H1 (cell line): ENCODE data around the gene ZMYND12. TPM values are rescaled to one million over a fixed set of nuclear protein-coding genes. Genes with fewer than 3 reads are reported as not detected.
"Not testable (repeated sequence)": the region's sequence is repeated elsewhere in the genome, so short reads cannot be mapped to it uniquely, and the experiment has no call there.

ENCODE experiments used
- CTCF ChIA-PET: fragments of 300-600 bp; sonication (Branson Sonifier 250); formaldehyde crosslinking; loops from one replicate; lab custom pipeline; 2021; ENCODE audit not compliant: partially characterized antibody; lab: Charles Lee
- POLR2A ChIA-PET: fragments of 300-600 bp; sonication (Branson Sonifier 250); formaldehyde crosslinking; loops from one replicate; lab custom pipeline; 2021; ENCODE audit warnings: inconsistent platforms; ENCODE audit not compliant: partially characterized antibody; lab: Charles Lee
- DNase-seq, 2 experiments: peaks; one replicate each; pipeline versions ENCODE4 v3.0.0 to v3.0.0-alpha.2; 2010 to 2022; ENCODE audit warnings: low spot score in 2 of 2, low read depth in 1 of 2, mixed read lengths in 1 of 2
- FAIRE-seq: peaks from 2 replicates; lab custom pipeline; 2011; peaks lifted over from hg19 to GRCh38; lab: Jason Lieb, UNC
- H2AFZ ChIP-seq: 2 replicates; pipeline ENCODE4 v1.8.1; 2012; ENCODE audit warnings: low read length, inconsistent platforms
- H2AK5ac ChIP-seq: 2 replicates; pipeline ENCODE4 v1.6.1; 2013; ENCODE audit warnings: low read depth, low read length
- H2BK120ac ChIP-seq: replicated peaks from 2 replicates; pipeline ENCODE3; 2013; ENCODE audit warnings: low read depth, low read length, inconsistent platforms
- H2BK12ac ChIP-seq: 2 replicates; pipeline ENCODE4 v1.6.1; 2013; ENCODE audit warnings: low read depth, low read length
- H2BK15ac ChIP-seq: 2 replicates; pipeline ENCODE4 v1.6.1; 2013; ENCODE audit warnings: low read length
- H2BK20ac ChIP-seq: 2 replicates; pipeline ENCODE4 v1.6.1; 2013; ENCODE audit warnings: low read length
- H2BK5ac ChIP-seq: 2 replicates; pipeline ENCODE4 v1.6.1; 2013; ENCODE audit warnings: low read depth, low read length
- H3K14ac ChIP-seq: 2 replicates; pipeline ENCODE4 v1.6.1; 2013; ENCODE audit warnings: inconsistent platforms; ENCODE audit not compliant: insufficient read length
- H3K18ac ChIP-seq: 2 replicates; pipeline ENCODE4 v1.6.1; 2013; ENCODE audit warnings: low read length; ENCODE audit errors: extremely low read depth
- H3K23ac ChIP-seq: 2 replicates; pipeline ENCODE4 v1.6.1; 2013; ENCODE audit warnings: inconsistent platforms; ENCODE audit not compliant: insufficient read length
- H3K23me2 ChIP-seq: 2 replicates; pipeline ENCODE4 v1.6.1; 2013; ENCODE audit warnings: low read depth, low read length
- H3K27ac ChIP-seq: 2 replicates; pipeline ENCODE4 v1.6.1; 2011; ENCODE audit warnings: low read depth, low read length, inconsistent platforms
- H3K27me3 ChIP-seq, 4 experiments: replicated peaks in 1 of 4; 1 replicate in 1 of 4; 2 replicates in 3 of 4; pipeline versions ENCODE4 v1.6.1 to v1.8.1; 2011 to 2013; ENCODE audit warnings: low read length in 3 of 4, mild to moderate bottlenecking in 3 of 4, inconsistent platforms in 2 of 4, mixed read lengths in 2 of 4, moderate library complexity in 1 of 4; ENCODE audit not compliant: control insufficient read depth in 3 of 4, insufficient read depth in 3 of 4; ENCODE audit errors: extremely low read depth in 1 of 4
- H3K36me3 ChIP-seq, 4 experiments: 2 replicates each; pipeline versions ENCODE4 v1.6.1 to v1.8.1; 2011 to 2013; ENCODE audit warnings: mild to moderate bottlenecking in 4 of 4, low read length in 3 of 4, moderate library complexity in 2 of 4, control low read depth in 1 of 4, inconsistent platforms in 1 of 4; ENCODE audit not compliant: insufficient read depth in 4 of 4, control insufficient read depth in 2 of 4
- H3K4ac ChIP-seq: replicated peaks from 2 replicates; pipeline ENCODE3; 2013; ENCODE audit warnings: low read length, low read depth, mixed read lengths, inconsistent platforms; ENCODE audit not compliant: insufficient read length
- H3K4me1 ChIP-seq, 4 experiments: replicated peaks in 1 of 4; 1 replicate in 1 of 4; 2 replicates in 3 of 4; pipeline versions ENCODE4 v1.6.1 to v1.8.1; 2011 to 2013; ENCODE audit warnings: low read length in 3 of 4, inconsistent platforms in 2 of 4, mixed read lengths in 1 of 4; ENCODE audit not compliant: insufficient read depth in 4 of 4, control insufficient read depth in 3 of 4
- H3K4me2 ChIP-seq, 2 experiments: 2 replicates each; pipeline versions ENCODE4 v1.6.1 to v1.8.1; 2011 to 2013; ENCODE audit warnings: low read depth in 2 of 2, low read length in 2 of 2, control low read depth in 1 of 2, inconsistent platforms in 1 of 2, mild to moderate bottlenecking in 1 of 2; ENCODE audit not compliant: insufficient read depth in 1 of 2
- H3K4me3 ChIP-seq, 4 experiments: fragments of 200-600, 300-600 bp in 1 of 4; sonication (generic), shearing (Covaris generic), sonication (Bioruptor Twin) in 1 of 4; 2 replicates each; pipeline versions ENCODE4 v1.5.1 to v1.8.1; 2011 to 2016; ENCODE audit warnings: low read length in 4 of 4, low read depth in 3 of 4, control low read depth in 2 of 4, inconsistent platforms in 2 of 4, mild to moderate bottlenecking in 2 of 4, mixed read lengths in 1 of 4, moderate library complexity in 1 of 4; ENCODE audit not compliant: insufficient read depth in 2 of 4; ENCODE audit errors: extremely low read depth in 1 of 4
- H3K56ac ChIP-seq: replicated peaks from 2 replicates; pipeline ENCODE3; 2013; ENCODE audit warnings: low read depth, mild to moderate bottlenecking, mixed read lengths, low read length, inconsistent platforms; ENCODE audit not compliant: insufficient read length
- H3K79me1 ChIP-seq: 2 replicates; pipeline ENCODE4 v1.6.1; 2013; ENCODE audit warnings: low read depth, low read length, control low read depth
- H3K79me2 ChIP-seq, 2 experiments: 2 replicates each; pipeline versions ENCODE4 v1.6.1 to v1.8.1; 2012 to 2013; ENCODE audit warnings: low read length in 2 of 2, mild to moderate bottlenecking in 2 of 2, inconsistent platforms in 1 of 2; ENCODE audit not compliant: insufficient read depth in 2 of 2, control insufficient read depth in 1 of 2
- H3K9ac ChIP-seq, 4 experiments: replicated peaks in 1 of 4; 1 replicate in 1 of 4; 2 replicates in 3 of 4; pipeline versions ENCODE4 v1.6.1 to v1.8.1; 2011 to 2013; ENCODE audit warnings: low read depth in 3 of 4, low read length in 3 of 4, control low read depth in 2 of 4, mild to moderate bottlenecking in 2 of 4, moderate library complexity in 2 of 4, inconsistent platforms in 1 of 4; ENCODE audit errors: extremely low read depth in 1 of 4
- H3K9me3 ChIP-seq, 2 experiments: 2 replicates each; pipeline versions ENCODE4 v1.6.1 to v1.8.1; 2012 to 2013; ENCODE audit warnings: mild to moderate bottlenecking in 2 of 2, moderate library complexity in 2 of 2, control low read depth in 1 of 2, inconsistent platforms in 1 of 2, low read depth in 1 of 2, low read length in 1 of 2, mixed read lengths in 1 of 2; ENCODE audit not compliant: insufficient read depth in 2 of 2
- H4K20me1 ChIP-seq, 2 experiments: replicated peaks in 1 of 2; 2 replicates each; pipeline versions ENCODE3 to v1.8.1; 2011 to 2013; ENCODE audit warnings: inconsistent platforms in 2 of 2, low read length in 2 of 2, mild to moderate bottlenecking in 1 of 2; ENCODE audit not compliant: insufficient read depth in 2 of 2, control insufficient read depth in 1 of 2
- H4K5ac ChIP-seq: 2 replicates; pipeline ENCODE4 v1.6.1; 2013; ENCODE audit warnings: low read length, low read depth, mixed read lengths, inconsistent platforms; ENCODE audit not compliant: insufficient read length
- H4K8ac ChIP-seq: 2 replicates; pipeline ENCODE4 v1.8.0; 2013; ENCODE audit warnings: mild to moderate bottlenecking, moderate library complexity, low read length, inconsistent platforms; ENCODE audit not compliant: insufficient read depth; ENCODE audit errors: extremely low read depth
- H4K91ac ChIP-seq: replicated peaks from 2 replicates; pipeline ENCODE3; 2013; ENCODE audit warnings: low read length, mixed read lengths, inconsistent platforms; ENCODE audit not compliant: insufficient read length
- WGBS, 2 experiments: shearing (Covaris generic) in 1 of 2; methylation state at CpG; one replicate each; pipeline versions ENCODE4 v1.1.6 to v1.1.7; 2013 to 2015; ENCODE audit warnings: low lambda C conversion rate in 2 of 2, mixed read lengths in 2 of 2, inconsistent platforms in 1 of 2, low coverage in 1 of 2, missing lambda C conversion rate in 1 of 2; ENCODE audit not compliant: insufficient replicate concordance in 2 of 2, insufficient coverage in 1 of 2, insufficient read length in 1 of 2; ENCODE audit errors: extremely low coverage in 1 of 2, missing lambda C conversion rate in 1 of 2; 5-methylcytosine and 5-hydroxymethylcytosine counted together
- polyA plus RNA-seq, 7 experiments: library from polyadenylated mRNA; depleted of rRNA in 3 of 7; stranded (reverse) in 5 of 7; unstranded in 2 of 7; fragments of >200 nt in 5 of 7; fragments of 200-250 nt in 2 of 7; gene quantifications; 1 replicate in 5 of 7; 2 replicates in 1 of 7; 4 replicates in 1 of 7; pipeline versions ENCODE4 v1.2.1 to v1.2.3, GENCODE V29; 2011 to 2013; ENCODE audit warnings: missing spikeins in 2 of 7, mixed read lengths in 2 of 7
- total RNA-seq: library from RNA; stranded (reverse); fragmentation: NEBNext Ultra II Directional; extraction: Animal tissue kit (Norgen Biotek cat#: 25700); gene quantifications from 2 replicates; pipeline ENCODE4 v1.2.1, GENCODE V29; 2021

Gene ZMYND12
- total and polyA plus RNA-seq, 2 of the 8 experiments (the other 6 are each of a cell fraction or from before 2014, with no cell fraction given) = 0.62 TPM; not detected in 1

- DNase-seq, H3K18ac ChIP-seq, H3K4me3 ChIP-seq, H2AFZ ChIP-seq, FAIRE-seq, H2BK120ac ChIP-seq, H3K79me1 ChIP-seq, H3K36me3 ChIP-seq, POLR2A ChIA-PET, CTCF ChIA-PET, H2BK12ac ChIP-seq, H3K4ac ChIP-seq, H3K56ac ChIP-seq, H4K20me1 ChIP-seq, H2AK5ac ChIP-seq, H3K14ac ChIP-seq, H2BK15ac ChIP-seq, H4K5ac ChIP-seq, H4K8ac ChIP-seq, H3K27ac ChIP-seq, H3K79me2 ChIP-seq, H2BK20ac ChIP-seq, H3K4me1 ChIP-seq, H3K9ac ChIP-seq, H3K23ac ChIP-seq, H3K4me2 ChIP-seq, H4K91ac ChIP-seq, H2BK5ac ChIP-seq, H3K27me3 ChIP-seq, H3K23me2 ChIP-seq: not testable (repeated sequence)
- 93% methylated on average over 11 of the region's 11 CpGs; no CpG with 5 or more reads in 1 of the 2 experiments for WGBS, 2 experiments
- peaks cover 43 to 50% of the 10 kb centered on the region in 2 experiments for H3K9me3 ChIP-seq
These were observed 46.2 kb upstream of the ZMYND12 start for GRCh38 chr1:42502031-42502430.
